NOMO-1 treated with DMSO at 0.1 percent for 48 hours (cell line): ENCODE data around the gene CMTM7.
"Not testable (repeated sequence)": the region's sequence is repeated elsewhere in the genome, so short reads cannot be mapped to it uniquely, and the experiment has no call there.

Experiments used
- DNase-seq: peaks from one replicate; lab custom pipeline; 2025; ENCODE audit not compliant: unreplicated experiment; lab: John Stamatoyannopoulos, UW

The CMTM7 gene

DNA sequence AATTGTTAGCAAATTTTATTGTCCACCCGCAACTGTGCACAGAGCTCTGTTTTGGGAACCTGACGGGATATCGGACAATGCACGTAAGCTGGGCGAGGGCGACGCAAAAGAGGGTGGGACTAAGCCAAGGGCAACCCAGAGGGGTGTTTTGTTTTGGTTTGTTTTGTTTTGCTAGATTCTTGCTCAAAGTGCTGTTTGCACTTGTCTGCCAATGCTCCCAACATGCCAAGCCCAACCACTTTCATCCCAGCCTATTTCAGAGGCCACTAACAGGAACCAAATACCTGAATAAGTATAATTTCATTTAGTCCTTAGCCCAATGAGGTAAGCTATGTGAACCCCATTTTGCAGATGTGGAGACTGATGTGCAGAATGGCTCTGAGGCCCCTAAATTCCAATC is 9.7 kb upstream of the CMTM7 start:
- no peak for DNase-seq

DNA sequence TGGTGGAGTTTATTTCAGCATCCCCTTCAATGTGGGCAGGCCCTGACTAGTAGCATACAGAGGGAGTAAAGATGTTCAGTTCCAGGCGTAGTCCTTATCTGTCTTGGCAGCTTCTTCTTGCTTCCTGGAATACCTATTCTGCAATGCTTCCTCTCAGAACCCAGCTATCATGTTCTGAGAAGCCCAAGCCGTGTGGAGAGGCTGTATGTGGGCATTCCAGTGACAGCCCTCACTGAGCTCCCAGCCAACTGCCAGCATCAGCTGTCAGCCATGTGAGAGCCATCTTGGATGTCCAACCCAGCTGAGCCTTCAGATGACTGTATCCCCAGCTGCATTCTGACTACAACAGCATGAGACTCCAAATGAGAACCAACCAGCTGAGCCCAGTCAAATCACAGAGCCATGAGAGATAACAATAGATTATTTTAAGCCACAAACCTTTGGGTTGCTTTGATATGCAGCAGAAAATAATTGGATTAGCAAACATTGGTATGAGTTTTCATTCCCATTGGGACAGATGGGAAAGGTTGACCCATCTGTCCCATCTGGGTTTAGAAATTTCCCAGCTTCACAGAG is 8.4 kb upstream of the CMTM7 start:
- no peak for DNase-seq

DNA sequence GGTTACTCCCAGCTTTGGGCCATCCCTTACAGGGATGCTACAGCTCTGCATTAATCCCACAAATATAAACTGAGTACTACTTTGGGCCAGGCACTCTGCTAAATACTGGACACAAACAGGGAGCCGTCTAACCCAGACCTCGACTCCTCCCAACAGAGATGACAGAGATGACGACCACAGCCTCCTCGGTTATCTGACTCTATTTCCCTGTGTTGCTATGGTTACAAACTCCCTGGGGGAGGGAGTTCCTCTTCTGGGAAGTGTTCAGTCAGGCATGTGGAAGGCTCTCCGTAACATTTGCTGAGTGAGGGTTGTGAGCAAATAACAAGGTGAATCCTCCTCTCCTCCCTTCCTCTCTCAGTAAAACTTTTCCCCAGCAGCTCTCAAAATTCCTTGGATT is 6.7 kb upstream of the CMTM7 start:
- peak; percentile 13 for DNase-seq

DNA sequence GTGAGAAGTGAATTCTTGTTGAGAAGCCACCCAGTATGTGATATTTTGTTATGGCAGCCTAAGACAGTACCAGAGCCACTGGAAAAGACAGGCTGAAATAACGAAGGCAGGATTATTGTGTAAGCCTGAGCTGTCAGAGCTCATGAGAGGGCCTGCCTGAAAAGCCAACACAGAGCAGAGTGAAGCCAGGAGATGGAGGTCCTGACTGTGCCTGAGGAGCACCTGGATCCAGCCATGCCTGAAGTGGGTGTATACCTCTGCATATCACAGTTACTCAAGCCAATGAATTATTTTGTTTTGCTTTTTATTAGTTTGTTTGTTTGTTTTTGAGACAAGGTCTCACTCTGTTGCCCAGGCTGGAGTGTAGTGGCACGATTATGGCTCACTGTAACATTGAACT is 4.1 kb upstream of the CMTM7 start:
- DNase-seq = no peak

DNA sequence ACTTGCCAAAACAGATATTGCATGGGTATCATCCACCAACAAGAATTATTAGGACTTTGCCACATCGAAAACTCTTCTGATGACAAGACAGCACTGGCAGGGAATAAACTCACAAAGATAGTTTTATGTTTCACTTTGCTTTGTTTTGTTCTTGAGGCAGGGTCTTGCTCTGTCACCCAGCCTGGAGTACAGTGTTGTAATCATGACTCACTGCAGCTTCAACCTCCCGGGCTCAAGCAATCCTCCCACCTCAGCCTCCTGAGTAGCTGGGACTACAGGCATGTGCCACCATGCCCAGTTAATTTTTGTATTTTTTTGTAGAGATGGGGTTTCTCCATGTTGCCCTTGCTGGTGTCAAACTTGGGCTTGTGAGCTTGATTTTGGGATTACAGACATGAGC is 2.1 kb upstream of the CMTM7 start:
- not testable (repeated sequence) for DNase-seq

DNA sequence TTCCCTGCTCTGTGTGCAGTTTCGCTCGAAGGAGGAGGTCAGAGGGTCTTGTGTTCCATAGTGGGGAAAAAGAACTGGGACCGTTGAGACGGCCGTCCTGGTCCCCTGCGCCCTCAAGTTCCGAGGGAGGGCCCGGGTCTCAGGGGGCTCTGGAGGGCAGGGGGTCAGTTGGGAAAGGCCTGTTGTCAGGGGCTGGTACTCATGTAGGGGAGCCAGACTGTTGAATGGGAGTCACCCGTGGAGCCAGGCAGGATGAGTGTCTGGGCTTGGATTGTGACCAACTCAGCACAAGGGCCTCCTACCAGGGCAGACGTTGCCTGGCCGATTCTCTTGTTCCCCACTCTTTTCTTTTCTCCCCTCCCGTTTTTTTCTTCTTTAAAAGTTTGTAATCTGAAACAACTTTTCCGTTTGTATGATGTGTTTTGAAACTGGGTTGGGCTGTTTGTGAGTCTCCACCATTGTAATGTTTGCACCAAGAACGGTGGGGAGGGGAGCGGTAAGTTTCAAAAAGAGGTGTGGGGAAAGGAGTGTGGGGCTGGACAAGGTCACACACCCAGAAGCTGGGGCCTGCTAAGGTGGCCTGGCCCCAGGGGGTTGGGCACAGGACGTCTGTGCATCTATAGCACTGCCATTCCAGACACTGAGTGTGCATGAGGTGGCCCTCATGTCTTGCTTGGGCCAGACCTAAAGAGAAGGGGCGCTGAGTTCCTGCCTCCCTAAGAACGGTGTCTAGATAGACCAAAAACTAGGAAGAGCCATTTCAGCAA is 1.1 kb downstream of the CMTM7 start:
- DNase-seq = peak; percentile 29

DNA sequence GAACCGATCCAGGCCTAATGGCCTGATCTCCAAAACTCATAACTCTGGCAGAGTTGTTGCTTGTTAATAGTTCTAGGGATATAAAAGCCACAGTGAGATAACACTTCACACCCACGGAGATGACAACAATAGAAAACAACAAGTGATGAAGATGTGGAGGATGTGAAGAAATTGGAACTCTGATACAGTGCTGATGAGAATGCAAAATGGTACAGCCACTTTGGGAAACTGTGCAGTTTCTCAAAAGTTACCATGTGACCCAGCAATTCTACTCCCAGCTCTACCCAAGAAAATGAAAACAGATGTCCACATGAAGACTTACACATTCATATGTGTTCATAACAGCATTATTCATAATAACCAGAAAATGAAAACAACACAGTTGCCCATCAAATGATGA is 3.8 kb downstream of the CMTM7 start:
- DNase-seq = no peak

DNA sequence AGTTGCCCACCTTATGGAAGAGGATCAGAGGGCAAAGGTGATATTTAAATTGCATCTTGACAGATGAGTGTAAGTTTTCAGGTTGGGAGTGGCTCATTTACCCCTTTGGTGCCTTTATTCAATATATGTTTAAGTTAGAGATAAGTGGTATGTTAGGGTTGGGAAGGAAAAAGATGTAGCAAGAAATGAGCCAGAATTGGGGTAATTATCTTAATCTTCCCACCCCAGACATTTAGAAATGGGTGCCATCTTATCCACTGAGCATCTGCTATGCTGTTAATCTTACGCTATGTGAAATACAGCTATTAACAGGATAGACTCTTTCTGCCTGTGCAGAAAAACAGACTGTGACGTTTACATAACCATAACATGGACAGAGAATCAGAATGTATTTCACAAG is 6.3 kb downstream of the CMTM7 start:
- DNase-seq = no peak

DNA sequence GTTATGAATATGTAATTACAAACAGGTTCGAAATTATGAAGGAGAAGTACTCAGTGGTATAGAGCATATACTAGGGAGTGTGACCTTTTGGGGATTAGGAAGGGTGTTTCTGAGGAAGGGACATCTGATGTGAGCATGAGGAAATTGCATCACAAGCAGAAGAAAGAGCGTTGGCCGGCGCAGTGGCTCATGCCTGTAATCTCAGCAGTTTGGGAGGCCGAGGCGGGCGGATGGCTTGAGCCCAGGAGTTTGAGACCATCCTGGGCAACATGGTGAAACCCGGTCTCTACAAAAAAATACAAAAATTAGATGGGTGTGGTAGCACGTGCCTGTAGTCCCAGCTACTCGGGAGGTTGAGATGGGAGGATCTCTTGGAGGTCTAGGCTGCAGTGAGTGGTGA is 6.9 kb downstream of the CMTM7 start:
- DNase-seq = peak; percentile 51

DNA sequence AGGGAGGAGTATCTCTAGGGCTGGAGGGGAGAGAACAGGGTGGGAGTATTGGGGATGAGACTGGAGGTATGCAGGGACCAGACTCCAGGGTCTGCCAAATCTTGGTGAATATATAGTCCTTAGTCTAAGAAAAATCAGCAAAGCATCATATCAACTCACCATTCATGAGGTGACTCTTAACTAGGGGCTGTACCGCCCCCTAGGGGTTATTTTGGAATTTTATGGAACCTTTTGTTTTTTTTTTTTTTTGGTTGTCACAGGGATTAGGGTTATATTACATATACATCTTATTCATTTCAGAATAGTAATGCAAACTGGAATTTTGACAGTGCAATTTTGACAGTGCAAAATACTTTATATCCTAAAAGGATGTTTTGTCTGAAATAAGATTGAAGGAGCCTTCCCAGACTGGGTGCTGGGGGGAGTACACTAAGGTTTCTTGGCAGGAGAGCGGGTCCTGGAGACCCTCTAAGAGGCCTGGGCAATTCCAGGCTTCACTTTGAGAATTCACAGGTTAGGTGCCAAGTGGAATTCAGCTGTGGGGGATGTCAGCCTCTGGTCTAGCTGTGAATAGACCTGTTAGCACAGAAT is 7.5 kb downstream of the CMTM7 start:
- peak; percentile 64 for DNase-seq

DNA sequence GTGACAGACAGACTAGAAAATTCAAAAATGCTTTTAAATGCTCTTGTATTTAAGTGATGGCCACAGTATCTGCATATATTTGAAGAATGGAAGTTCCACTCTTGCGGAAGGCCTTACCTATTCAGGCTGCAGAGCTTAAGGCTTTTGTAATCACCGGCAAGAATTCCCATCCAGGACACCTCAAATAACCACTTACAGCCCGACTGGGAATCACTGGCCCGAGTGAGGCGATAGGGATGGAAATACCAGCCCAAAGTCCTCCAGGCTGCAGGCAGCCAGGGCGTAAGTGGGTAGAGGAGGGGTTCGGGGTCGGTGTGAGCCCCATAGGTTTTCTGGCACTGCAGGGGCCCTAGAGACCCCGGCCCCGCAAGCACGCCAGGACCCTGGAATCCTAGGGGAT is 9.5 kb downstream of the CMTM7 start:
- DNase-seq = no peak

DNA sequence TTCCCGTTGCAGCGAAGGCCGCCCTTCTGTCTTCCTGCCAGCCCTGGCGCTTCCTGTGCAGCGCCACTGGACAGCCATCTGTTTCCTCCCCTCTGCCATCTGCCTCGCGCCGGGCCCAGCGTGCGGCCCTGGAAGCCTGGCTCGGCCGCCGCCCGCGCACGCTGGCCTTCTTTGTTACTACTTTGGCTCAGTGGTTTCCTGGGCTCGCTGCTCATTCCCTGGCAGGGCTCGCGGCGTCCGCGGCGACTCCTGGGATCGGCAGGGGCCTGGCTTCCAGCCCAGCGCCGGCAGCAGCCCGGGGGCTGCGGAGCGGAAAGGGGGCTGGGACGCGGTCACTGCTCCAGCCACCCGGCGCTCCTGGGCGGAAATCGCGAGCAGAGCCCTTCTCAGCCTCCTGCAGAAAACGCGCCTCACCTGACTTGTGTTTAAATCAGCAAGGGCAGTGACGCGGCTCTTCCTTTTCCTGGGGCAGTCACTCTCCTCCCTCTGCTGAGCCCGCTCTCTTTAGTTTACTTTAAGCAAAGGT is 10.0 kb downstream of the CMTM7 start:
- peak; percentile 59 for DNase-seq

DNA sequence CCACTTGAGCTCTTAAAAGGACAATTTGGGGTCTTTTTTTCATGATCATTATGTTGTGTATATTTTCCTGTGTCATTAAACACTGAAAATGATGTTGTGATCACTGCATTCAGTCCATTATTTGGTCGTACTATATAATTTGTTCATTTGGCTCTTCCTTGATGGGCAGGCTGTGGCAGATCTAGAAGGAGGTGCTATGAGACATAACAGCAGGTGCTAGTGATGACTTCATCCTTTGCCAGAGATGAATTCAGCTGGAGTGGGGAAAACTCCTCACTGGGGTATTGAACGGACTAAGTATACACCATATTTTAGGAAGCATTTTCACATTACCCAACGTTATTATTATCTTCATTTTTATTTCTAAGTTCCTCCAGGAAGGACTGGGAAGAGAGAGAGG is 12.0 kb downstream of the CMTM7 start:
- no peak for DNase-seq

DNA sequence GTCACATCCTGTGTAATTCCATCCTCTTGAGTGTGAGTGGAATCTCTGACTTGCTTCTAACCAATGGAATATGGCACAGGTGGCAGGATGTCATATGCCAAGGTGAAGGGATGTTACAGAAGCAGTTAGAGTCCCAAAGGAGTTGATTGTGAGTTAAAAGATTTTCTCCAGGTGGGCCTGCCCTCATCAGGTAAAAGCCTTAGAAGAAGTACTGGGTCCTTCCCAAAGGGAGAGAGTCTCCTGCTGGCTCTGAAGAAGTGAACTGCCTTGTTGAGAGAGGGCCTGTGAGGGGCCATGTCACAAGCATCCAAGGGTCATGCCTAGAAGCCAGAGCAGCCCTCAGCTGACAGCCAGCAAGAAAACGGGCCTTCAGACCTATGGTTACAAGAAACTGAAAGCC is 13.1 kb downstream of the CMTM7 start:
- DNase-seq = no peak

DNA sequence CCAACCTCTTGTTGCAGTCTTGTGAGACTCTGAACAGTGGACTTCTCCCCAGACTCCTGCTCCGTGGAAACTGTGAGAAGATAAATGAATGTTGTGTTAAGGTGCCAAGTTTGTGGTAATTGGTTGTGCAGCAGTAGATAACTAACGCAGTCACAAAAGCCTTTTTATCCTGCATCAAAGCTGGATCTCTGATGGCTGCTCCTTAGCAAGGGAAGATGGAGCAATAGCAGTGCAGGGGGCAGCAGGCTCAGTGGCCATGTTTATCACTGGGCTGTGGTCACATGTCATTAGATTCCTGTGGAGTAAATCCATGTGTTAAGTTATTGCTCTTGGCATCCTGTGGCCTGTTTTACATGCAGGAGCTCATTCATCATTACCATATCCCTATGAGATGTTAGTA is 13.5 kb downstream of the CMTM7 start:
- no peak for DNase-seq

DNA sequence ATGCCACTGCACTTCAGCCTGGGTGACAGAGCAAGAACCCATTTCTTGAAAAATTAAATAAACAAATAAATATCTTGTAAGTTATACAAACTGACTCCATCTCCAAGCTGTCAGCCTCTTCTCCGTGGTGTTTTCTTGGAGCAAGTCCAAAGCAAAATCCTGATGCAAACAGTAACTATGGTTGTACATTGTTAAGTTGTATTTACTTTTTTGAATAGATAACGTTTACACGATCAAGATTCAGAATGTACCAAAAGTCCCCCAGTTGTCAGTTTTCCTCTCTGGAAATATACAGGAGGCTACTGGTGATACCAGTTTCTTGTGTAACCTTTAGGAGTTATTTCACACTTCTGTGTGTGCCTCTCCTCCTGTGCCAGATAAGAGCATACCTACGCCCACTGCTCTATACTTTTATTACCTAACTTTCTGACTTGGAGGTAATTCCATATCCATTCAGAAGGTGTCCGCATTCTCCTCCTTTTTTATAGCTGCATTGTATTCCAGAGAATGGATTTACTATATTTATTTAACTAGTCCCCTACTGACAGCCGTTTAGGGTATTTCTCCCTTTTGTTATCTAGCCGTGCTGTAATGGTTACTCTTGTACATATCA is 14.2 kb downstream of the CMTM7 start:
- no peak for DNase-seq

DNA sequence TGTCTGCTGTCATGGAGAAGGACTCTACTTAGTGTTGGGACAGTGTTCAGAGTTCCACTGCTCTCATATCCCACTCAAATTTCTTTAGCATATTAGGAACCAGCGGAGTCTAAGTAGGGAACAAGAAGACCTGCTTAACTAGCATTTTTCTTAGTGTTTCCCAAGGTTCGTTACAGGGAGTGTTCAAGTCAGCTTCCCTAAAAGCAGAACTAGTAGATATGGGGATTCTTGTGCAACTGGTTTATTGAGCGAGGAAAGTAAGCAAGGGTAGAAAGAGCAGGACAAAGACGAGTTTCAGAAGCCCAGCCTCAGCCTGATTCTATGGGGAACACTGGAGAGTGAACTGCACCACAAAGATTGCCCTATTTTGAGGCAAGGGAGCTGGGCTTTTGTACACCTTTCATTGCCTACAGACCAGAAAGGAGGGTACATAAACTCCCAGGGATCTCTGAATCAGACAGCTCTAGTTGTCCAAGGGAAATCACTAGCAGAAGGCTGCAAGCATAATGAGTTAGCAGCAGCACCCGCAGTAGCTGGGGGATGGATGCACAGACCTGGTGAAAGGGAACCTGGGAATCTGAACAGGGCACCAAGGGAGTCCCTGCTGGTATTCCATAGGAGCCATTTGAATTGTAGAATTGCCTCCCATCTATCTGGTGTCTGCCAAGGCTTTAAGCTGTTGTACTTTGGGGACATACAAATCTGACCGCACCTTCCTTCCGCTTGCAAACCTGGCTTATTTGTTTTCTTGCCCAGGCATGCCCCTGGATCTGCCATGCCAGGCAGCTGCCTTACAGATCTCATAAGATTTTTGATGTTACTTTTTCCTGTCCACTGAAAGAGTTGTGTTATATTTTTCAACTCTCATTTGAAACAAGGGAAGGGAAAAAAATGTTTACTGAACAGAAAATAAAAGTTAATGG is 15.1 kb downstream of the CMTM7 start:
- DNase-seq = peak; percentile 96

DNA sequence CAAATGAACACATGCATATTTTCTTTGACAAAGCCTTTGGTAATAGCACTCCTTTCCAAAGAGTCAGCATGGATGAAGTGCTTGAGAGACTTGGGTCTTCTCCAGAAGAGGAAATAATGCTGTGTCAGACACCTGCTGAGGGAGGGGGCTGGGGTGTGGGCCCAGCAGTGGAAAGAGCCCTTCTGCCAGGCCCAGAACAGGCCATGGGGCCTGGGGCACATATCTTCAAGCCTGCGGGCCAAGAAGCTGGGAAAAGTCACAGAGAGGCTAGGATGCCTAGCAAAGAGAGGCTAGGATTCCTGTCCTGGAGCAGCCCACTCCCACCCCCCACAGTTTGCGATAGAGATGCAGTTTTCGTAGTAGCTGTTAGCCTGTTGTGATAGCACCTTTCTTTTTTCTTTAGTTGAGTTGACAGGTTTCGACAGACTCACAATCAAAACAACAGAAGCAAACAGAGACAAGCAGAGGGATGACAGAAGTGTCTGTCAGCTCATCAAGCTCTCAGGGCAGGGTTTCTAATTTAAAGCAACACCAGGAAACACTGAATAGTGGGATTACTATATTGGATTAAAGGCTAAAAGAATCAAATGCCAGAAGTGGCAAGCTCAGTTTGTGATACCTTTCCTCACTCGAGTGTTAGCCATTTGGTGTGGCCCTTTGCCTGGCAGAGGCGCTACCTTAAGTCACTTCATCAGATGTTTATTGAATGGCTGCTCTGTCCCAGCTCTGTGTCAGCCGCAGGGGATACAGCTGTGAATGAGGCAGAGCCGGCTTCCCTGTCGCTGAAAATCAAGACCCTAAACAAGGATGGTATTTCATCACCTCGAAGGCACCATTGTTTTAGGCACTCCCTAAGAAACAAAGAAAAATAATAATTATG is 19.0 kb downstream of the CMTM7 start:
- no peak for DNase-seq

DNA sequence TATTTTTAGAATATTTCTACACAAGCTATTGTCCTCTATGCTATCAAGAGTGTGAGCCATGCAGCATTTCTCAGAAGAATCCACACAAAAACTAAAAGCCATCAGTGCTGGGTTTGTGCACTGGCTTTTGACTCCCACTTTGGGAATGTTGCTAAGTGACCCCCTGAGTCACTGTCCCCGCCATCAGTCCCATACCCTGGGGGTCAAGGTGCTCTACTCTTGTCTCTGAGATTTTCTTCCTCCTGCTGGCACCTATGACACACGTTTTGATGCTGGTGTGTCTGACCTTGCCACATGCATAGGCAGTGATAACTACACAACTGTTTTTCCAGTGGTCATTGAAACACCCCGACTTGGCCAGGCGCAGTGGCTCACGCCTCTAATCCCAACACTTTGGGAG is 19.8 kb downstream of the CMTM7 start:
- no peak for DNase-seq

DNA sequence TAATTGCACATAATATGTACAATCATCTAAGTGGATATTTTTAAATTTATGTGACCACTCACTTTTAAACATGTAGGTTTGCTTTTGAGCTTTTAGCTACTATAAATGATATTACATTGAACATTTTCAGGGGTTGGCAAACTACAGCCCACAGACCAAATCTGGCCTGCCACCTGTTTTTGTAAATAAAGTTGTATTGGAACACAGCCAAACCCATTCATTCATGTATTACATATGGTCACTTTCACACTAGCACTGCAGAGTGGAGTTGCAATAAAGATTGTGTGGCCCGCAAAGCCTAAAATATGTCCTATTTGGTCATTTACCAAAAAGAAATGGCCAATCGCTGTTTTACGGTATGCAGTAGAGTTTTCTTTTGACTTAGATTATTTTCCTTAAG is 21.2 kb downstream of the CMTM7 start:
- DNase-seq = no peak
